ENCODE results near the gene ZFP62.

The ZFP62 gene

DNA sequence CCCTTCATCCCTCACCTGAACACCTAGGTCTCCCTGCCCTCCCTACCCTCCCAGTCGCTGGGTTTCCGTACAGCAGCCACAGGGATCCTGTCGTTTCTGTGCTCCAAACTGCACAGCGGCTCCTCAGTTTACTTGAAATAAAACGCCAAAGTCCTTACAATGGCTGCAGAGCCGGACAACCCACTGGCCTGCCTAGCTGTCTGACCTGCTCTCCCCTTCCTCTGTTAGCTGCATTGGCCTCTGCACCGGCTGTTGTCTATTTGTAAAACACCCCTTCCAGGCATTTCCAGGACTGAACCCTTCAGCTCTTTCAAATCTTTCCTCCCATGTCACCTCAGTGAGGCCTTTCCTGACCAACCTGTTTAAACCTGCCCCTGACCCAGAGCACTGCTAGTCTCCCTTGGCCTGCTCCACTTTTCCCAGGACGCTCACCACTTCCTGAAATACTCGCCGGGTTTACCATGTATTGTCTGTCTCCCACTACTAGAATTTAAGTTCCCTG lies 49.4 kb downstream of the ZFP62 start:
- in situ Hi-C loops (cut with MboI; ENCODE audit: low sequenced_read_pairs): no loop called here

DNA sequence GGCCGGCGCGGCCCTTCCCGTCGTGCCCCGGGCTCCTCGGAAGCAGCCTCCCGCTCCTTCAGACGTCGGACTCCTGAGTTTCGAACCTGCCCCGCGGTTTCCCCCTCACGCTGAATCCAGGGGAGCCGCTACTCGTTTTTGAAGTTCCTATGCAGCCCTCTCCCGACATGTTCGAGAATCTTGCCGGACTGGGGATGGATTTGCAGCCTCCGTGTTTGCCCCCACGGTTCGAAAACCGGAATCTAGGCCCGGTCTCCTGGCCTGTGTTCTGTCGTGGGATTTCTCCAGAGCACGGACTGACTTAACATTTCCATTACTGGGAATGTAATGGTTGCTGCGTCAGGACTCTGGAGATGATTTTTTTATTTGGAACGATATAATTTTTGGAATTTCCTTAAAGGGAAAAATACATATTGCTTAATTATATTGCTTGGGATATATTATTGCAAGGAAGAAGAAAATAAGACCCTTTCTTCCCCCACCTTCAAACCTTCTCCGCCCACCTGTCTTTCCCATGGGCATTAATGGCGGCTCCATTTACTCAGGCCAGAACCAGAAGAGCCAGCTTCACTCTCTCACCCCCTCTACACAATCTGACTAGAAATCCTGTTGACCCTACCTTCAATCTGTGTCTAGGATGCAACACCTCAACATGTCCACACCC lies 50.0 kb downstream of the ZFP62 start:
- in situ Hi-C loops (cut with MboI; ENCODE audit: low sequenced_read_pairs): no loop called here

DNA sequence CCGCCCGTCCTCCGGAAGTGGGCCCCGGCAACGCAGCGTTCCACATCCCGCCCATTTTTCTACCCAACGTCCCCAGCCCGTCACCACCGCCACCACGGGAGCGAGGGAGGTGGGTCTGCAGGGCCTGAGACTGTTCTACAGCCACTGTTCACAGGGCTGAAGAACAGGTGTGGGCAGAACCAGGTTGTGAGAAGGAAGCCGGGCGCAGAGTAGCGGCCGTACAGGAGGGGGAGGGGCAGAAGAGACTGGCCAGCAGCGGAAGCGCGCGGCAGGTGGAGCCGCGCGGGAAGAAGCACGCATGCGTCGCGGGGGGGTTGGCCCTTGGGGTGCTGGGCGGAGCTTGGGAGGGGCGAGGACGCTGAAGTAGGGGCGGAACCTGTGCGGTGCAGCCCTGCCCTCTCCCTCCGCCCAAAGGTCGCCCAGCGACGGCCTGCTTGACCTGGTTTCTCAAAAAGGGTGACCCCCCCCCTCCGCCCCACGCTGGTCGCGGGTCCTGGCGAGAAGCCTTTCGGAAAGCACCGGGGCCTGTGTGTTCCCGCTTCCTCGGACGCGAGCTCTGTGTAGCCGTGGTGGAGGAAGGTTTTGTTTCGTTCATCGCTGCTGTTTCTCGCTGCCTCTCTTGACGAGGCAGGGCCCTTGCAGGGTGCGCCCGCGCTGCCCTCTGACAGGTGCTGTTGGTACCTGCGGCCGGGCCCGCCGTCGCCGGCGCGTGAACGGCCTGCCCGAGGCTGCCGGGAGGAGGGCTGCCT lies 50.7 kb downstream of the ZFP62 start:
- in situ Hi-C loops (cut with MboI; ENCODE audit: low sequenced_read_pairs): no loop called here

DNA sequence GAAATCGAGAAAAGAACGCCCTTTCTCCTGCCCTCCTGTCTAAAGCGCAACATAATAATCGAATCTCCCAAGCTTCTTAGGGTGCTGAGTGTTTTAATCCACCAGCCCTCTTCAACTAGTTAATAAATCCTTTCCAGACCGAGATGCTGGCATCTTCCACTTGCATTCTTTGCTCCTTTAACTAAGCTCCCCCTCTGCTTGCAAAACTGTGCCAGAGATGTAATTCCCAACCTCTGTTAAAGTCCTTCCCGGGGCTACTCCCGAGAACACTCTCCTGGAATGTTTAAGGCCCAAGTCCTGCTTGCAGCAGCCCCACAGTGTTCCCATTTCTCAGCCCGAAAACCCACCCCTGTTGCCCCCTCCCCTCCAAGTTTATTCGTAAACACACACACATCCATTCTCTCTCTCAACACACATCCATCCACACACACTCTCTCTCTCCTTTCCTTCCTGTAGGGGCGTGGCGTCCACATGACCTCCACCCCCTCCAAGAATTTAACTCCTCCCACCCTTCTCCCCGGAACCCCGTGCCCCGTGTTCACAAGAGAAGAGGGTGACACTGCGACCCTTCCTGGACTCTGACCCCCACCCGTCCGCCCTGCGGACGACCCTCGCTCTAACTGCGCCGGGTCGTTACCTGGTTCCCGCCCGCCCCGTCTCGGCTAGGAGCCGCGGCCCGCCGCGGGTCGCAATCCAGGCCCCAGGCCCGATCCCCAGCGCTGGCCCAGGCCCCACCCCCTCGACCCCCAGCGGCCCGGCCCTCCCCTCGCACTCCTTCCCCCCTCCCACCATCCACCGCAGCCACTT lies 51.5 kb downstream of the ZFP62 start:
- in situ Hi-C loops (cut with MboI; ENCODE audit: low sequenced_read_pairs): no loop called here

DNA sequence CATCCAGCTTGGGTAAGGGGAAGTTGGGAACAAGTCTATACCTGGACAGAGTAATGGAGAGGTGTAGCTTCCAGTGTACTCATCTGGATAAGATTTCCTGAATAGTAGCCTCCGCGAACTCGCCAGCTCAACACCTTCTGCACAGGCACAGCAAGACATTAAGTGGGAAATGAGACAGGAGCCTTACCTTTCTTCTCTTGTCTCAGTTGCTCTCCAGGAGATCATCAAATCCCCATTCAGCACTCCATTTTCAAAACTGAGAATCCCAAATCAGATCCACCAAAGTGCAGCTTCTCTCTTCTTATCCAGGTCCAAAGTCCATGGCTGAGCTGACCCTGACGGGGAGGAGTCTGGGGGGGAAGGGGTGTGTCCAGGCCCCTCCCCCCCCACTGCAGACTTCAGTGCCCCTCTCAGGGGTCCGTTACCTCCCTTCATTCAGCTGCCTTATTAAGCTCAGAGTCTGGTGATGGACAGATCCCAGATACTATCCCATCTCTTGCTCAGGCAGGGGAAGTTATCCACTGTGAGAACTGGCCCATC lies 52.5 kb downstream of the ZFP62 start:
- in situ Hi-C loops (cut with MboI; ENCODE audit: low sequenced_read_pairs): no loop called here

DNA sequence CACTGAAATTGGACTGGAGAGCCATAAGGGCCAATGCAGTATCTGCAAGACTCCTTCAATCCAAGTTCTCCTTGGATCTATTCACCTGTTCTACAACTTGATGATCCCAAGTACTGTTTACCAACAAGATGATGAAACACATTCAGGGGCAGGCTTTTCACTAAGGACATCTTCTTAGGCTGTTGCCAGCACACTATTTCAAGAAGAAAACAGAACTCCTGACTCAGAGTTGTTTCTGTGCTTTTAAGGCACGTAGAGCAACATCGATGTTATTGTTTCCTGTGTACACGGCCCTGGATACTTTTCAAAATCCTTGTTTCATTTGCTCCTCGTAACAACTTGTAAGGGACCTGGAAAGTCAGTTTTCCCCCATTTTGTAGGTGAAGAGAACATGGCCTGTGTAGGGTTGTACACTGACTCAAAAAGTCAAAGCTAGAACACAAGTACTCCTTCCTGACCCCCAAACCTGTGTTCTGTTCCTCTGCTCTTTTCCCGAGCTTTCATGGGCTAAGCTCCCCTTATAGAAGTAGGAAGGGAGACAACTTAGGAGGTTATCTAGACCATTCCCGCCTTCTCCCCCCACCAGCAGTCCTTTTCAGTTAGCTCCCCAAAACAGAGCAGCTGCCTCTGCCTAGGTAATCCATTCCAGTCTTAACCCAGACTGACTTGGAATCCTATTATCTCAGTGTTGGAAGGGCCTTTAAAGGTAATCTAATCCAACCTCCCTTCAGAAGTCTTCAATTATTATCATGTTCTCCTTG lies 53.2 kb downstream of the ZFP62 start:
- in situ Hi-C loops (cut with MboI; ENCODE audit: low sequenced_read_pairs): no loop called here

DNA sequence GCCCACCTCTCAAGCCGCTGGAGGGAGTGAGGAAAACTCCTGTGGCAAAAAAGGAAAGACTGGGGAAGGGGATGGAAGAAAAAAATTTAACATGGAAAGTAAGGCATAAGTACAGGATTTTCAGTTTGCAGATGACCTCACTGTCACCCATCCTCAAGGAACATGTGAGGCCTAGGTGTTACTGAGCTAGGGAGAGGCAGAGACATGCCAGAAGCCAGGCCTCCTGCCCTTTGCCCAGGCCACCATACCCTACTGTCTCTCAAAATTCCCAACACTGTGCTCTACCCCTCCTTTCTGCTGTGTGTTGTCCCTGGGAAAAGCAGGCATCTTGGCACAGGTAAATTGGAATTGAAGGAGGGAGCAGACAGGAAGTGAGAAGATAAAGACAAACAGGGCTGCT lies 54.0 kb downstream of the ZFP62 start:
- in situ Hi-C loops (cut with MboI; ENCODE audit: low sequenced_read_pairs): no loop called here

DNA sequence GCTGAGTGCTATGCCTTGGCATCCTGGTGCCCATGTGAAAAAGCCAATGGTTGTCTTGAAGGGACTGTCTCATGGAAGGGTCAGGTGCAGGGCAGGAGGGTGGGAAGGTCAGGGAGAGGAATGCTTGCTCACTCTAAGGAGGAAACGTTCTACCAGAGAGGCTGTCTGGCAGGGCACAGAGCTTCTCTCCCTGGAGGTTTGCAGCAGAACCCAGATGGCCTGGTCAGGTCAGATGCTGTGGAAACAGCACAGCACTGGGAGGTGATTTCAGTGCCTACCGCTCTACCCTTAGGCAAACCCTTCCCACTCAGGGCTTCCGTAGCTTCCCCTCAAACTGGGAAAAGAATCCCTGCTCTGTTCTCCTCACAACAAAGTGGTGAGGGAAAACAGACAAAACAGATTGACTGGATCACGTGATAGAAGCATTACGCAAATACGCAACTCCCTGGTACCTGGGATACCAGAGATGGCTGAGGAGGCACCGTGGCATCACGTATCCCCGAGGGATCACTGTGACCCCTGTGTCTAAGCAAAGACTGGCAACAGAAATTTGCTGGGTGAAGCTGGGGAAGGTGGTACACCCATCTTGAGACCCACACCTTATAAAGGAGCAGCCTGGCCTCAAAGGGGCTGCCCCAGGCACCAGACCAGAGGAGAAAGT lies 54.6 kb downstream of the ZFP62 start:
- in situ Hi-C loops (cut with MboI; ENCODE audit: low sequenced_read_pairs): no loop called here

DNA sequence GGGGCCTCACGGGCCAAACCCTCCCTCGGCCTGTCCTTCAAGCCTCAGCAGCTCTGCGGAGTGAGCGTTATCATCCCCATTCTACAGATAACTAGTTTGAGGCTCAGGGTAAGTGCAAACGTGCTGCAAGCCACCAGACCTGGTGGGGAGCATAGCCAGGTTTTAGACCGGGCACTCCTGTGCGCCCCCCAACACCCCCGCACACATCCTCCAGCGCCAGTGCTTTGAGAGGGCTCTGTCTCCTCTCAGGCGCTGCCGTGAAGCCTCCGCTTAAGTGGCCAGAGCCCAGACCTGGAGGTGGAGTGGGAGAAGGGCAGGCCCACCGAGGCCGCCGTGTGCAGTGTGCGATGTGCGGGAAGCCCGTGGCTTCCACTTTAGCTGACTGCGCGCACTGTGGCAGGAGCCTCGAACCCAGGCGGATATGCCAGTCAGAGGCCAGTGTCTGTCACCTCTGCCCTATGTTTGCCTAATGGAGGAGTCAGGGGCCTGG lies 56.9 kb downstream of the ZFP62 start:
- in situ Hi-C loops (cut with MboI; ENCODE audit: low sequenced_read_pairs): no loop called here

DNA sequence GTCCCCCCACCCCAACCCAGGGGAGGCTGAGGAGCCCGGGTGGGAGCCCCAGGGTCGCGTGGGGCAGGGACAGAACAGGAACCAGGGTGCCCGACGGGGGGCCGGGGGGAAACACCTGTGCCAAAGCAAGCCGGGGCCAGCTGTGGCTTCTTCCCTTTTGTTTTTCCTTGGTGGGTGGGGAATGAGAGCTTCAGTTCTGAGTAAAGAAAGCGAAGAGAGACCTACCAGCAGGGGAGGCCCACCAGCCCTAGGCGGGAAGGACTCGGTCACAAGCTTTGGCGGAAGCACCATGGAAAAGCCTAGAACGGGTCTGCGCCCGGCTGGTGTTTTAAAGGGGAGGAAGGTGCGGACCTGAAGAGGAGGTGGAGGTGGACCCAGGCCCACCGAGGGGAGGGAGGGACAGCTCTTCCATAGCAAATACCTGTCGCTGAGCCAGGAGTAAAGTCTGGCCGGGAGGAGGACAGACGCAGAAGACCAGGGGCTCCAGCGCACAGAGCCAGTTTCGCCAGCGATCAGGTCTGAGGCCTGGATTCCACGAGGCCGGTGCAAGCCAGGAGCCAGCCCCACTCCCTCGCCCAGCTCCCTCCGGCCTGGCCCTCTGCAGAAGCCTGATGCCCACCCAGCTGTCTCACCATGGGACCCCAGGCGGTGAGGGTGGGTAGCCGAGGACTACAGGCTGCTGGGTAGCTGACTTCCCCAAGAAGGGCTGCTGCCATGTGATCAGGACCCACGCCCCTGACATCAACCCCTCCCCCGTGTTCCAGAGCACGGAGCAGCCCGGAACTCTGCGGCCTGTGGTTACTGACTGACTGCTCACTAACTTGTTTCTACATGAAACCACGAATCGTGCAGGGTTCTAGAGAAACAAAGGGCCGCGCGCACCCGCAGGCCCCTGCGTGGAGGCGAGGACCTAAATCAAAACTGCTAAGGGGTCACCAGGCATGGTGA lies 57.6 kb downstream of the ZFP62 start:
- in situ Hi-C loops (cut with MboI; ENCODE audit: low sequenced_read_pairs): no loop called here

DNA sequence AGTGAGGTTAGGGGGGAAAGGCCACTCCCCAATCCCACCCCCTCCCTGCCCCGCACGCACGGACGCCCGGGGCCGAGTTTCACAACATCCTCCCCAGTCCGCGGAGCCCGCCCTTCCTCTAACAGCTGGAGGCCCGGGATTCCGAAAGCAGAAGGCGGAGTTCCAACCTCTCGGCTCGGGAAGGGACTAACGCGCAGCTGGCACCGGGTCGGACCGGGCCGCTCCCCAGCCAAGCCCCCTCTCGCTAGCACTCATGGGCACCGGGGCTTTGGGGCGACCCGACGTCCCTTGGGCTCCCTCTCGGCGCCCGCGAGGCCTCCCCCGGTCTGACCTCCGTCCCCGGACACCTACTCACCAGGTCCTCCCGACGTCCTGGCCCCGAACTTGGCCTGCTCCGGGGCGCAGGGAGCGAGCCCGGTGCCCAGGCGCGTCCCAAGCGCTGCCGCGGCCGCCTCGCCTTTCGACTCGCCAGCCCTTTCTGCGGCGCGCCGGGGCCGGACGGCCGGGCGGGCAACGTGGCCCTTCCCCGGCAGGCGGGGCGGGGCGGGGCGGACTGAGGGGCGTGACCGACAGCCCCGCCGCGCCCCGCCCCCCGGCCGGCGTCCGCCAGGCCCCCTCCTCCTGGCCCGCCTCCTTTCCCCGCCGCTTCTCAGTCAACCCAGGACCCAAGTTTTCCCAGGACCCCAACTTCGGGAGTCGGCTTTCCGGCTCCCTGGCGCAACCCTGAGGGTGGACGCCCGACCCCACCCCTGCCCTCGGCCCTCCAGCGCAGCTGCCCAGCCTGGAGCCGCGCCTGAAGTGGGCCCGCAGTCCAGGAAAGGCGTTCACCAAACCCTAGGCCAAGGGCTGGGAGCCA lies 58.5 kb downstream of the ZFP62 start, which contains the start of gene MGAT1:
TSS of gene MGAT1 (minus strand) at position 482 of the 856 bp plus-strand sequence. CDS start 9,835 bp downstream, outside the sequence.
- in situ Hi-C loops (cut with MboI; ENCODE audit: low sequenced_read_pairs): no loop called here

DNA sequence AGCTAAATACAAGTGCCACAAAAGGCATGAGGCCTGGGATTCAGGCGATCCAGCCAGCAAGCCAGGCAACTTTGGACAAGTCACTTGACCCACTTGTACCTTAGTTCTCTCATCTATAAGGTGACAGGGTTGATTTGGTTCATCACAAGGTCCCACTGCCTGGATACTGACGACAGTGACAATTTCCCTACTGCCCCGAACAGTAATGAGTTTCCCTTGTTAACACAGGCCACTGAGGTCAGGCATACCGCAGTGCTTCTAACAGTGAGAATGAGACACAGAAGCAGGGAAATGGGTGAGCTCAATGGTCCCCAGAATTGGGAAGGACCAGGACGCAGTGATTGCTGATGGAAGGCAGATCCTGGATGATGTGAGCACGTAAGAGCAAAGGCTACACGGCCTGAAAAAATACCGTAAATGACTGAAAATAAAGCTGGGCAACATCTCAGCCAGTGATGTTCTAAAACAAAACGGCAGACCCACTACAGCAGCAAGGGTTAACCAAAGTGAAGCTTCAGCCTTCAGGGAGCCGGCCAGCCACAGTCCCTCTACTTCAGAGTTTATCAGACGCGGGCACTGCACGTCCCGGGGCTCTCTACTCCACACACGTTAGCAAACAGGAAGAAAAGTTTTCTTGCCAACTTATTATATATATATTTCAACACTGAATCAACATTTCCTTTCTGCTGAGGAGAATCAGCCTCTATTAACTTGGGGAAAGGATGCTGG lies 59.3 kb downstream of the ZFP62 start:
- in situ Hi-C loops (cut with MboI; ENCODE audit: low sequenced_read_pairs): no loop called here

DNA sequence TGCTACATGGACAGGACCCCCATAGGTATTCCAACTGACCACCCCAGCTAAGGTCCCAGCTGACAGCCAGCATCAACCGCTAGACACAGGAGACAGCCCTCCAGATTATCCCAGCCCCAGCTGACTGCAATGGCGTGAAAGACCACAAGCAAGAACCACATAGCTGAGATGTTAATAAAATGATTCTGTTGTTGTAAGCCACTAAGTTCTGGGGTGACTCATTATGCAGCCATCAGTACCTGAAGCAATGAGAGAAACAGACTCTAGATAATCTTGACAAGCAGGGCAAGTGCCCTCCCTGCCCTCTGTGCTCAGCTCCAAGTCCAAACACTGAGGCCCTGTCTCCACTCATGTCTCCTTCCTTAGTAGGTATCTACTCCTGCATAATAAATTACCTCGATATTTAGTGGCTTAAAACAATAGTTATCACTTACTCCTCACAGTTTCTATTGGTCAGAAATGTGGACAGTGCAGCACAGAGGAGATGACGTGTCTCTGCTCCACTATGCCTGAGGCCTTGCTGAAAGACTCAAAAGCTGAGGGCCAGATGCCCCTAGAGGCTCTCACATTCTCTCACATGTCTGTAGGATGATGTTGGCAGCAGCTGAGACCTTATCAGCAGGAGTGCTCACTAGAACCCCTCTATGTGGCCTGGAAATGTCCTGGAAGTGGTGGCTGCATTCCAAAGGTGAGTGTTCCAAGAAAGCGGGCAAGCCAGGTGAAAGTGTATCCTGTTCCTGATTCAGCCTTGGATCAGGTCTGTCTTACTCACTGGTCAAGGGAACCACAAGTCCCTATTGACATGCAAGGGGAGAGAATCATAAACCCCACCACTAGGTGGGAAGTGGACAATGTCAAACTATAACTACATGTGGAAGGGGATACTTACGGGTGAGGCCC lies 60.9 kb downstream of the ZFP62 start:
- in situ Hi-C loops (cut with MboI; ENCODE audit: low sequenced_read_pairs): no loop called here

DNA sequence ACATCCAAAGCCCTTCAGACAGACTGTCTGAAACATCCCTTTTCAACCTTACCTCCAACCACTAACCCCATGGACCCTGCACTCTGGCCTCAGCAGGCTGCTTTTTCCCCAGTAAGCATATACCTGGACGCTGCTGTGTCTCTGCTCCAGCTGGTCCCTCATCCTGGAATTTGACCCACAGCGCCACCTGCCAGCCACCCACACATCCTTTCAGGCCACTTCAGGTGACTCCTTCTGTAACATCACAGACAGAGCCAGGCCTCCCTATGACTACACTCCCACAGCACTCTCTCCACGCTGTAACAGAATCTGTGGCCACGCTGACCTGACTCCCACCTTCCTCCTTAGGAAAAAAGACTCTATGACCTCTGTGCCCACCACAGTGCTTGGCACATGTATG lies 61.9 kb downstream of the ZFP62 start:
- in situ Hi-C loops (cut with MboI; ENCODE audit: low sequenced_read_pairs): no loop called here

DNA sequence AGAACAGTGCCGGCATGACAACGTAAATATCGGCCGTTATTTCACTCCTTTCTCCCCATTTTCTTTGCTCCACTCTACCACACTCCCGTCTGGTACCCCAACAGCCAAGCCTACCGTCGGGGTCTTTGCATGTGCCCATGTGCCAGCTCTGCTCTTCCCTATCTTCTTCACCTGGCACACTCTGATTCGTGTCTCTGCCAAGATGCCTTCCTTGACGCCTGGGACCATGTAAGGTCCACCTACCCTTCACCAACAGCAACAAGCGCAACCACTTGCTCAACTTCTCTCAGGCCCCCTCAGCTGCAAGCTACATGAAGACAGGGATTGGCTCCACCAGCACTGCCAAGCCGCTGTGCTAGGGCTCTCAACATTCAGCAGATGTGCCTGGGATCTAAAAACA lies 62.9 kb downstream of the ZFP62 start:
- in situ Hi-C loops (cut with MboI; ENCODE audit: low sequenced_read_pairs): no loop called here
